PC-9 (cell line): Measurements from ENCODE around the gene CCNL1. TPM values are rescaled to one million over a fixed set of nuclear protein-coding genes. Genes with fewer than 3 reads are reported as not detected.

Experiments used
- BruUV-seq: library from RNA; stranded (reverse); fragments of 400-500 nt; replicated peaks from 2 replicates; lab custom pipeline; 2021; lab: Mats Ljungman, UMichigan
- CTCF ChIA-PET: fragments of 300-600 bp; sonication (Branson Sonifier 250); formaldehyde crosslinking; loops from one replicate; lab custom pipeline; 2022; ENCODE audit warnings: antibody characterized with exemption; lab: Charles Lee
- POLR2A ChIA-PET: fragments of 300-600 bp; sonication (Branson Sonifier 250); formaldehyde crosslinking; loops from one replicate; lab custom pipeline; 2022; ENCODE audit warnings: antibody characterized with exemption; ENCODE audit not compliant: unreplicated experiment; lab: Charles Lee
- DNase-seq, 2 experiments: peaks; one replicate each; pipeline versions ENCODE4 v3.0.0 to v3.0.0-alpha.2; 2015 to 2022; ENCODE audit warnings: mixed read lengths in 1 of 2
- H2AFZ ChIP-seq: fragments of 200-600 bp; sonication (generic); 2 replicates; pipeline ENCODE4 v1.8.1; 2017; ENCODE audit warnings: antibody characterized with exemption
- H3F3A ChIP-seq: fragments of 200-600 bp; sonication (generic); 2 replicates; pipeline ENCODE4 v1.8.1; 2017; ENCODE audit warnings: antibody characterized with exemption, mild to moderate bottlenecking, low read depth; ENCODE audit not compliant: insufficient read depth
- H3K27ac ChIP-seq: fragments of 200-600 bp; sonication (generic); 2 replicates; pipeline ENCODE4 v1.6.1; 2016; ENCODE audit warnings: mixed run types
- H3K27me3 ChIP-seq: fragments of 200-600 bp; sonication (generic); 2 replicates; pipeline ENCODE4 v1.6.1; 2016; ENCODE audit warnings: low read depth, mixed run types; ENCODE audit not compliant: insufficient read depth
- H3K36me3 ChIP-seq: fragments of 200-600 bp; sonication (generic); 2 replicates; pipeline ENCODE4 v1.6.1; 2016; ENCODE audit warnings: low read depth, mixed run types
- H3K4me1 ChIP-seq: fragments of 200-600 bp; sonication (generic); replicated peaks from 2 replicates; pipeline ENCODE4 v1.6.1; 2016; ENCODE audit warnings: mixed run types; ENCODE audit not compliant: insufficient read depth
- H3K4me2 ChIP-seq: fragments of 200-600 bp; sonication (generic); 2 replicates; pipeline ENCODE4 v1.6.1; 2017; ENCODE audit warnings: mixed run types
- H3K4me3 ChIP-seq: fragments of 200-600 bp; sonication (generic); 2 replicates; pipeline ENCODE4 v1.6.1; 2016; ENCODE audit warnings: mixed run types
- H3K79me2 ChIP-seq: fragments of 200-600 bp; sonication (generic); 2 replicates; pipeline ENCODE4 v1.6.1; 2017; ENCODE audit warnings: low read depth, mixed run types
- H3K9me2 ChIP-seq: fragments of 200-600 bp; sonication (generic); 2 replicates; pipeline ENCODE4 v1.8.1; 2017; ENCODE audit warnings: mild to moderate bottlenecking; ENCODE audit not compliant: insufficient read depth
- H3K9me3 ChIP-seq: fragments of 200-600 bp; sonication (generic); 2 replicates; pipeline ENCODE4 v1.8.1; 2016; ENCODE audit warnings: low read depth; ENCODE audit not compliant: insufficient read depth
- H4K20me1 ChIP-seq: fragments of 200-600 bp; sonication (generic); 2 replicates; pipeline ENCODE4 v1.8.1; 2017; ENCODE audit not compliant: insufficient read depth
- CTCF ChIP-seq: fragments of 200-600 bp; sonication (generic); conservative IDR thresholded peaks from 2 replicates; pipeline ENCODE4 v1.6.1; 2017; ENCODE audit warnings: mixed run types, antibody characterized with exemption, mild to moderate bottlenecking, moderate library complexity
- EZH2 ChIP-seq: fragments of 200-600 bp; sonication (generic); IDR thresholded peaks from 2 replicates; pipeline ENCODE4 v1.8.0; 2017; ENCODE audit warnings: antibody characterized with exemption, low read depth
- intact Hi-C: fragments of 100-400 bp; cut with micrococcal nuclease; formaldehyde crosslinking; loops from one replicate; pipeline ENCODE4 v1.10.0; 2022; ENCODE audit not compliant: unreplicated experiment
- total RNA-seq: library from RNA; stranded (reverse); gene quantifications from 2 replicates; pipeline ENCODE4 v1.2.3, GENCODE V29; 2021

Gene CCNL1
- total RNA-seq, 1 experiment from 2014 or later: 91.3 TPM

GRCh38 chr3:157132341-157132740 is 27.6 kb downstream of the CCNL1 start:
- H2AFZ ChIP-seq: peak overlapping the region; percentile 14; the same call in 1 of the 2 replicates
- peak overlapping the region; percentile 88 for H3K4me2 ChIP-seq

GRCh38 chr3:157131861-157132260 is 28.1 kb downstream of the CCNL1 start:
- POLR2A ChIA-PET: no interaction called here
- H3F3A ChIP-seq: peaks cover 57% of the 10 kb centered on the region
- intact Hi-C loops: loop anchor here (2.0 to 10.0 kb wide), 2 partner anchors 217 to 675 kb away; no protein-coding TSS in a partner anchor
- no peaks in the 10 kb centered on the region for H3K27me3 ChIP-seq
- CTCF ChIA-PET: interaction anchor here (0.6 kb wide), 1 partner anchor 703 kb away, joined by 3 read pairs; no protein-coding TSS in a partner anchor
- DNase-seq: peak in 1 of 2 experiments; percentile 75
- peak overlapping the region; percentile 88 for H3K4me2 ChIP-seq
- peak overlapping the region; percentile 33; the same call in 1 of the 2 replicates for H3K4me3 ChIP-seq
- H3K79me2 ChIP-seq: no peaks in the 10 kb centered on the region
- no peaks in the 10 kb centered on the region for H3K9me3 ChIP-seq
- no peaks in the 10 kb centered on the region for H4K20me1 ChIP-seq
- no TSS peak for BruUV-seq
- peak overlapping the region; percentile 14; the same call in 1 of the 2 replicates for H2AFZ ChIP-seq
- TF ChIP-seq CTCF: no peak
- TF ChIP-seq EZH2: no peak
- no peaks in the 10 kb centered on the region for H3K36me3 ChIP-seq
- peaks cover 70% of the 10 kb centered on the region for H3K4me1 ChIP-seq
- H3K9me2 ChIP-seq: no peaks in the 10 kb centered on the region
- peak overlapping the region; percentile 94 for H3K27ac ChIP-seq

More at GRCh38 chr3:157132341-157132740, 27.6 kb downstream of the CCNL1 start:
- DNase-seq: no peak
- H3K9me3 ChIP-seq: no peaks in the 10 kb centered on the region
- no peaks in the 10 kb centered on the region for H3K27me3 ChIP-seq
- TF ChIP-seq EZH2 (no peak), CTCF (no peak)
- H3F3A ChIP-seq: peaks cover 56% of the 10 kb centered on the region
- no peaks in the 10 kb centered on the region for H4K20me1 ChIP-seq
- H3K36me3 ChIP-seq: no peaks in the 10 kb centered on the region
- POLR2A ChIA-PET: no interaction called here
- H3K9me2 ChIP-seq: no peaks in the 10 kb centered on the region
- intact Hi-C loops: loop anchor here (10.0 kb wide), 1 partner anchor 218 kb away; no protein-coding TSS in a partner anchor
- H3K79me2 ChIP-seq: no peaks in the 10 kb centered on the region
- BruUV-seq: no TSS peak
- peaks cover 70% of the 10 kb centered on the region for H3K4me1 ChIP-seq
- peak overlapping the region; percentile 33; the same call in 1 of the 2 replicates for H3K4me3 ChIP-seq
- peak overlapping the region; percentile 94 for H3K27ac ChIP-seq
- CTCF ChIA-PET: interaction anchor here (0.6 kb wide), 1 partner anchor 106 kb away, joined by 3 read pairs; no protein-coding TSS in a partner anchor

- peak overlapping the region; percentile 14; the same call in 1 of the 2 replicates for H2AFZ ChIP-seq
- intact Hi-C loops: loop anchor here (1.0 to 10.0 kb wide), 9 partner anchors 49 to 979 kb away; partner anchors contain the start of genes LEKR1, SSR3 and TIPARP
- POLR2A ChIA-PET: interaction anchor here (0.6 to 1.4 kb wide), 4 partner anchors 30 to 94 kb away, joined by 3 to 18 read pairs (median 4); no protein-coding TSS in a partner anchor
These were observed 29.3 kb downstream of the CCNL1 start for GRCh38 chr3:157130467-157131251.

More at GRCh38 chr3:157130467-157131251, 29.3 kb downstream of the CCNL1 start:
- H3K9me3 ChIP-seq: no peaks in the 10 kb centered on the region
- no peak for TF ChIP-seq EZH2
- TF ChIP-seq CTCF: peak; percentile 94
- H4K20me1 ChIP-seq: no peaks in the 10 kb centered on the region
- no peaks in the 10 kb centered on the region for H3K27me3 ChIP-seq
- CTCF ChIA-PET: interaction anchor here (0.5 to 1.0 kb wide), 5 partner anchors 26 to 412 kb away, joined by 3 to 4 read pairs (median 3); no protein-coding TSS in a partner anchor
- no peaks in the 10 kb centered on the region for H3K9me2 ChIP-seq
- H3K79me2 ChIP-seq: no peaks in the 10 kb centered on the region
- peak overlapping the region; percentile 88 for H3K4me2 ChIP-seq
- peaks cover 64% of the 10 kb centered on the region for H3F3A ChIP-seq
- peak overlapping the region; percentile 43; the same call in 1 of the 2 replicates for H3K4me3 ChIP-seq
- peak; percentile 92 to 98 for DNase-seq
- H3K27ac ChIP-seq: peak overlapping the region; percentile 94
- H3K36me3 ChIP-seq: no peaks in the 10 kb centered on the region
- BruUV-seq: no TSS peak
- peaks cover 77% of the 10 kb centered on the region for H3K4me1 ChIP-seq
